ENCODE measurements around the gene HEXIM1. TPM values are rescaled to one million over a fixed set of nuclear protein-coding genes. Genes with fewer than 3 reads are reported as not detected.

HEXIM1 gene
- total and polyA plus RNA-seq, 2 experiments from 2014 or later, result 13.5 to 17.1 TPM

DNA sequence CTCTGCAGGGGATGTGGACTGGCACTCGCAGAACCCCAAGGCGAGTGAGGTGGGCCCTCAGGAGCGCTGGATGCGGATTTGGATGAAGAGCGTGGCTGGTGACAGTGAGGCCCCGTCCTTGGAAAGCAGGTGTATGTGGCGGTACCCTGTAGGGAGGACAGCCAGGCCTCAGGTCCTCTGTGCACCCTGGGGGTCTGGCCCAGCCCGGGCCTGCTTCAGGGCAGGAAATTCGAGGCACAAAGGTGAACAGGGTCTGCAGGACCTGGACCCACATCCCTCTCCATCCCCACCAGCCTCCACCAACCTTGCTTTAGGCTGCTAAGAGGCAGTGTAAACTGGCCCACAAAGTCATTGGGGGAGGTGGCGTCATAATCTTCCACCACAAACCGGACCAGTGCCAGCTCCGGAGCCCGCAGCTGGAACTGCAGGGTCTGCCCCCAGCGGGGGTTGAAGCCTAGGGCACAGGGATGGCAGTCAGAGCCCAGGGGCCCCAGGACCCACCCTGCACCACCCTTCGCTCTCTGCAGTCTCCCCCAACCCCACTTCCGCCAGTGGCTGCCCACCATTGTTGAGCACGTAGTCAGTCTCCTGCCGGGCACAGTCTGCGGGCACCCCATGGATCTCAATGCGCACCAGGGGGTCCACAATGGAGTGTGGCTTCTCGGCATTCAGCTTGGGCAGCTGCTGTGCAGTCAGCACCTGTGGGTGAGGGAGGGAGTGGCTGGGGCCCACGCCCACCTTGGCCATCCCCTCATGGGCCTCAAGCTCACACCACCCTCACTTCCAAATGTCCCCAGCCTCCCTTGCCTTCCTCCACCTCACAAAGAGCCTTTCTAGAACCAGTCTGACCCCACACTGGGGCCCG is 35.5 kb upstream of the HEXIM1 start:
- Histone ChIP-seq H3K27ac (no peak overlapping the region), H3K79me2 (no peaks in the 10 kb centered on the region), H3K27me3 (no peaks in the 10 kb centered on the region), H3K9me3 (ENCODE audit: low read depth) (no peaks in the 10 kb centered on the region), H3K4me3 (no peak overlapping the region), H3K4me2 (no peak overlapping the region), H3K36me3 (replicated peaks; ENCODE audit: insufficient read depth, low read depth) (no peaks in the 10 kb centered on the region), H4K20me1 (ENCODE audit: insufficient read depth, poor library complexity, severe bottlenecking) (no peaks in the 10 kb centered on the region), H3K4me1 (ENCODE audit: insufficient read depth) (no peaks in the 10 kb centered on the region), H3K9me2 (replicated peaks; ENCODE audit: insufficient read depth) (no peaks in the 10 kb centered on the region), H2AFZ (no peak overlapping the region)
- 92% methylated on average over 19 of the region's 23 CpGs for WGBS (ENCODE audit: low lambda C conversion rate, missing lambda C conversion rate)
- DNase-seq (ENCODE audit: low spot score), result no peak
- TF ChIP-seq, protein P1, sequence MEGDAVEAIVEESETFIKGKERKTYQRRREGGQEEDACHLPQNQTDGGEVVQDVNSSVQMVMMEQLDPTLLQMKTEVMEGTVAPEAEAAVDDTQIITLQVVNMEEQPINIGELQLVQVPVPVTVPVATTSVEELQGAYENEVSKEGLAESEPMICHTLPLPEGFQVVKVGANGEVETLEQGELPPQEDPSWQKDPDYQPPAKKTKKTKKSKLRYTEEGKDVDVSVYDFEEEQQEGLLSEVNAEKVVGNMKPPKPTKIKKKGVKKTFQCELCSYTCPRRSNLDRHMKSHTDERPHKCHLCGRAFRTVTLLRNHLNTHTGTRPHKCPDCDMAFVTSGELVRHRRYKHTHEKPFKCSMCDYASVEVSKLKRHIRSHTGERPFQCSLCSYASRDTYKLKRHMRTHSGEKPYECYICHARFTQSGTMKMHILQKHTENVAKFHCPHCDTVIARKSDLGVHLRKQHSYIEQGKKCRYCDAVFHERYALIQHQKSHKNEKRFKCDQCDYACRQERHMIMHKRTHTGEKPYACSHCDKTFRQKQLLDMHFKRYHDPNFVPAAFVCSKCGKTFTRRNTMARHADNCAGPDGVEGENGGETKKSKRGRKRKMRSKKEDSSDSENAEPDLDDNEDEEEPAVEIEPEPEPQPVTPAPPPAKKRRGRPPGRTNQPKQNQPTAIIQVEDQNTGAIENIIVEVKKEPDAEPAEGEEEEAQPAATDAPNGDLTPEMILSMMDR (IDR thresholded peaks at IDR 0.05; ENCODE audit: poor library complexity), result no peak
- TF ChIP-seq EZH2phosphoT487 (IDR thresholded peaks at IDR 0.05; ENCODE audit: low read depth, severe bottlenecking, unreplicated experiment), result no peak
- no peak for TF ChIP-seq EZH2 (IDR thresholded peaks at IDR 0.05; ENCODE audit: borderline replicate concordance)

DNA sequence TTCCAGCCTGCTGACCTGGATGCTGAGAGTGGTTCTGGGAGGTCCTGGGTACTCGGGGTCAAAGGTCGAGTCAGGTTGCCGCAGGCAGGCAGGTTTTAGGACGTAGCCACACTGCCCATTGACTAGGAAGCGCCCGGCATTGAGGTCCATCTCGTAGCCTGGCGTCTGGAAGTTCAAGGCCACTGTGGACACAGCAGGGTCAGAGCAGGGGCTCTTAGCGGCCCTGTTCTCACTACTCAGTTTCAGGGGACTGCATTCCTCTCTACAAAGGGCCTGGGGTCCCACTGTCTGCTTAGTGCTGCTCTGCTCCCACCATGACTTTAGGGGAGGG is 34.9 kb upstream of the HEXIM1 start:
- Histone ChIP-seq H3K27ac (no peak overlapping the region), H3K9me2 (replicated peaks; ENCODE audit: insufficient read depth) (no peaks in the 10 kb centered on the region), H3K4me1 (ENCODE audit: insufficient read depth) (no peaks in the 10 kb centered on the region), H4K20me1 (ENCODE audit: insufficient read depth, poor library complexity, severe bottlenecking) (no peaks in the 10 kb centered on the region), H3K79me2 (no peaks in the 10 kb centered on the region), H3K4me2 (no peak overlapping the region), H2AFZ (no peak overlapping the region), H3K36me3 (replicated peaks; ENCODE audit: insufficient read depth, low read depth) (no peaks in the 10 kb centered on the region), H3K27me3 (no peaks in the 10 kb centered on the region), H3K9me3 (ENCODE audit: low read depth) (no peaks in the 10 kb centered on the region), H3K4me3 (no peak overlapping the region)
- no peak for DNase-seq (ENCODE audit: low spot score)
- 87% methylated on average over 9 of the region's 9 CpGs for WGBS (ENCODE audit: low lambda C conversion rate, missing lambda C conversion rate)
- TF ChIP-seq, protein P1 (IDR thresholded peaks at IDR 0.05; ENCODE audit: poor library complexity), result no peak
- TF ChIP-seq EZH2 (IDR thresholded peaks at IDR 0.05; ENCODE audit: borderline replicate concordance) (no peak), EZH2phosphoT487 (IDR thresholded peaks at IDR 0.05; ENCODE audit: low read depth, severe bottlenecking, unreplicated experiment) (no peak)

DNA sequence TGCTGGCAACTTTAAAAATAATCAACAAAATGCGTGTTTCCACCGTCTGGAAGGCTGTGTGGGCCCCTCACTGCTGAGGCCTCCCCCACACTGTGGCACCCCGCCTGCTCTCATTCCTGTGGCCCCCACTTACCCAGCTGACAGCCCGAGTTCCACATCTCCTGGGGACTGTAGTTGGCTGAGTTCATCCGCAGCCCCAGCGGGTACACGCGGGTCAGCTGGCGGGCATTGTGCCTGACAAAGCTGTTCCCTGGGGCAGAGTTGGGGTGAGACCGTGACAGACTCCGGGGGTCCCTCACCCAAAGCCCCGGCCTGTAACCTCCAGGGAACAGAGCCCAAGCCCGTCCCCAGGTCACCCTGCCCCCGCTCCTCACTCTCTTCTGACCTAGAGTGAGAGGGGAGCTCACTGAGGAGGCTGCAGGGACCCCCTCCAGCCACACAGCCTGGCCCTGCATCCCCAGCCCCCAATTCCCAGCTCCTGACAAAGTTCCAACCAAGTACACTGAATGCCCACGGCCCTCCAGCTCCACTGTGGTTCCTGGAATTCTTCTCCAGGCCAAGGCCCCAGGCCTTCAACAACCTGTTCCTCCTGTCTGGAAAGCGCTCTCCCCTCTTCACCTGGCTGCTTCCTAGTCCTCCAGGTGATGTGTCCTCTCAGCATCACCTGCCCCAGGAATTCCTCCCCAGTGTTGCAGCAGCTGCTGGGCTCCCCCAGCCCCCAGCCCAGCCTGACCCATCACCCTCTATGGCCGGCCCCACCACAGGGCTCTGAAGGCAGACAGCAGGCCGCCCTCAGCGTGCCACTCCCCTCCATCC is 34.0 kb upstream of the HEXIM1 start:
- no peaks in the 10 kb centered on the region for H3K36me3 ChIP-seq (replicated peaks; ENCODE audit: insufficient read depth, low read depth)
- H3K4me1 ChIP-seq (ENCODE audit: insufficient read depth), result no peaks in the 10 kb centered on the region
- H2AFZ ChIP-seq, result no peak overlapping the region
- H3K9me3 ChIP-seq (ENCODE audit: low read depth), result no peaks in the 10 kb centered on the region
- no peak overlapping the region for H3K4me3 ChIP-seq
- no peaks in the 10 kb centered on the region for H3K9me2 ChIP-seq (replicated peaks; ENCODE audit: insufficient read depth)
- no peak overlapping the region for H3K27ac ChIP-seq
- no peaks in the 10 kb centered on the region for H4K20me1 ChIP-seq (ENCODE audit: insufficient read depth, poor library complexity, severe bottlenecking)
- WGBS (ENCODE audit: low lambda C conversion rate, missing lambda C conversion rate), result 88% methylated on average over 19 of the region's 19 CpGs
- DNase-seq (ENCODE audit: low spot score), result no peak
- H3K4me2 ChIP-seq, result no peak overlapping the region
- H3K79me2 ChIP-seq, result no peaks in the 10 kb centered on the region
- TF ChIP-seq, protein P1 (IDR thresholded peaks at IDR 0.05; ENCODE audit: poor library complexity), result no peak
- no peak for TF ChIP-seq EZH2 (IDR thresholded peaks at IDR 0.05; ENCODE audit: borderline replicate concordance)
- no peak for TF ChIP-seq EZH2phosphoT487 (IDR thresholded peaks at IDR 0.05; ENCODE audit: low read depth, severe bottlenecking, unreplicated experiment)
- H3K27me3 ChIP-seq, result no peaks in the 10 kb centered on the region

All from hepatocyte (in vitro differentiated cells).